SU-DHL-6 (cell line): ENCODE results near the gene SIK3.

ENCODE experiments used
- H2AFZ ChIP-seq: fragments of 200-600 bp; sonication (generic); 2 replicates; pipeline ENCODE4 v1.6.1; 2014; ENCODE audit warnings: low read depth, mild to moderate bottlenecking, moderate library complexity, mixed read lengths, antibody characterized with exemption, low read length; ENCODE audit not compliant: severe bottlenecking
- H3F3A ChIP-seq: fragments of 200-600 bp; shearing (Covaris generic); 2 replicates; pipeline ENCODE4 v1.6.0; 2016; ENCODE audit warnings: antibody characterized with exemption, mild to moderate bottlenecking; ENCODE audit not compliant: insufficient read depth
- H3K27ac ChIP-seq: fragments of 200-600 bp; sonication (generic); 2 replicates; pipeline ENCODE4 v1.5.1; 2016; ENCODE audit warnings: low read depth, mild to moderate bottlenecking, low read length, moderate library complexity, mixed read lengths
- H3K27me3 ChIP-seq: fragments of 200-600 bp; sonication (generic), shearing (Covaris generic); 2 replicates; pipeline ENCODE4 v1.6.0; 2014; ENCODE audit warnings: mild to moderate bottlenecking, low read length
- H3K36me3 ChIP-seq: fragments of 200-600 bp; sonication (generic); 2 replicates; pipeline ENCODE4 v1.6.1; 2014; ENCODE audit warnings: mild to moderate bottlenecking, low read length, mixed read lengths
- H3K4me2 ChIP-seq: fragments of 300-600, 200-600 bp; shearing (Covaris generic), sonication (generic); 2 replicates; pipeline ENCODE4 v1.6.0; 2014; ENCODE audit warnings: low read length, low read depth, mild to moderate bottlenecking; ENCODE audit not compliant: poor library complexity, severe bottlenecking
- H3K4me3 ChIP-seq: fragments of 200-600 bp; sonication (generic); 2 replicates; pipeline ENCODE4 v1.5.1; 2014; ENCODE audit warnings: antibody characterized with exemption, low read length, mild to moderate bottlenecking, mixed read lengths; ENCODE audit not compliant: insufficient read depth, poor library complexity, severe bottlenecking
- H3K79me2 ChIP-seq: fragments of 200-600 bp; sonication (generic); 2 replicates; pipeline ENCODE4 v1.6.1; 2014; ENCODE audit warnings: mild to moderate bottlenecking, low read length, moderate library complexity; ENCODE audit not compliant: insufficient read depth
- H3K9ac ChIP-seq: fragments of 200-600 bp; sonication (generic); 2 replicates; pipeline ENCODE4 v1.7.0; 2014; ENCODE audit warnings: mild to moderate bottlenecking, low read length
- H3K9me2 ChIP-seq: fragments of 200-600 bp; sonication (generic); replicated peaks from 2 replicates; pipeline ENCODE4 v1.6.1; 2014; ENCODE audit warnings: low read length; ENCODE audit not compliant: insufficient read depth
- H3K9me3 ChIP-seq: fragments of 200-600 bp; sonication (generic); 2 replicates; pipeline ENCODE4 v1.6.1; 2014; ENCODE audit warnings: low read length, mixed read lengths; ENCODE audit not compliant: insufficient read depth
- H4K20me1 ChIP-seq: fragments of 200-600 bp; sonication (generic); 2 replicates; pipeline ENCODE4 v1.6.1; 2014; ENCODE audit warnings: low read depth, mild to moderate bottlenecking, antibody characterized with exemption, low read length, moderate library complexity, mixed read lengths
- CTCF ChIP-seq: fragments of 200-600 bp; sonication (generic); IDR thresholded peaks from one replicate; pipeline ENCODE4 v1.5.1; 2017; ENCODE audit warnings: antibody characterized with exemption, mild to moderate bottlenecking, low read length, moderate library complexity; ENCODE audit not compliant: insufficient read depth, poor library complexity, severe bottlenecking
- EZH2phosphoT487 ChIP-seq: fragments of 200-600 bp; sonication (generic), shearing (Covaris generic); conservative IDR thresholded peaks from 2 replicates; pipeline ENCODE4 v1.6.1; 2018; ENCODE audit warnings: mild to moderate bottlenecking, antibody characterized with exemption, low read length, moderate library complexity, mixed read lengths

The SIK3 gene

GRCh38 chr11:117039900-117040299 is 58.3 kb downstream of the SIK3 start:
- no peak for TF ChIP-seq CTCF
- TF ChIP-seq EZH2phosphoT487, result no peak
- no peak overlapping the region for H2AFZ ChIP-seq
- H3K9ac ChIP-seq, result no peak overlapping the region
- peaks cover 14% of the 10 kb centered on the region; the same call in 1 of the 2 replicates for H4K20me1 ChIP-seq
- no peaks in the 10 kb centered on the region for H3K36me3 ChIP-seq
- H3K79me2 ChIP-seq, result peaks cover 18% of the 10 kb centered on the region; the same call in 1 of the 2 replicates
- H3K9me3 ChIP-seq, result no peaks in the 10 kb centered on the region
- no peak overlapping the region for H3K4me3 ChIP-seq
- H3K27me3 ChIP-seq, result no peaks in the 10 kb centered on the region
- no peaks in the 10 kb centered on the region for H3K9me2 ChIP-seq
- H3K27ac ChIP-seq, result no peak overlapping the region
- no peak overlapping the region for H3K4me2 ChIP-seq
- peaks cover 2% of the 10 kb centered on the region; the same call in 1 of the 2 replicates for H3F3A ChIP-seq

DNA sequence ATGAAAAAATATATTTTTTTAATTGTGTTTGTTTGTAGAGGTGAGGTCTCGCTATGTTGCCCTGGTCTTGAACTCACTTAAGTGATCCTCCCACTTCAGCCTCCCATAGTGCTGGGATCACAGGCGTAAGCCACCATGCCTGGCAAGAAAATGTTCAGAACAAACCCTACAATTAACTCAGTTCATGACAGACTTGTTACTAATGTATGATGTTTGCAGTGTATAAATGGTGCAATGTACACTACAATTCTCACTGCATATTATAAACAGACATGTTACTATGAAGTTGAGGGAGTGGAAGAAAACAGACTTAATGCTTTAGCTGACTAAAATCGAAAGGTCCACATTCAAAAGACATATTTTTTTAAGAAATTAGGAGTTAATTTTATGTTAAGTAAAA is 59.0 kb downstream of the SIK3 start:
- peaks cover 18% of the 10 kb centered on the region; the same call in 1 of the 2 replicates for H3K79me2 ChIP-seq

GRCh38 chr11:117037975-117038350 is 60.3 kb downstream of the SIK3 start:
- Histone ChIP-seq H3K9ac (0 out of 2 replicates have a peak overlapping the region, but pooled peaks have one; percentile 1), H3K27ac (peak overlapping the region; percentile 46), H3K4me3 (no peak overlapping the region), H3F3A (peaks cover 5% of the 10 kb centered on the region; the same call in 1 of the 2 replicates), H3K9me3 (no peaks in the 10 kb centered on the region), H3K36me3 (no peaks in the 10 kb centered on the region), H4K20me1 (peaks cover 14% of the 10 kb centered on the region; the same call in 1 of the 2 replicates), H3K9me2 (no peaks in the 10 kb centered on the region), H2AFZ (no peak overlapping the region), H3K27me3 (no peaks in the 10 kb centered on the region), H3K79me2 (peaks cover 18% of the 10 kb centered on the region; the same call in 1 of the 2 replicates), H3K4me2 (peak overlapping the region; percentile 12)
- TF ChIP-seq CTCF (no peak), EZH2phosphoT487 (no peak)

More for the DNA sequence above, 59.0 kb downstream of the SIK3 start:
- H3F3A ChIP-seq, result peaks cover 5% of the 10 kb centered on the region; the same call in 1 of the 2 replicates
- H3K36me3 ChIP-seq, result no peaks in the 10 kb centered on the region
- no peaks in the 10 kb centered on the region for H3K9me3 ChIP-seq
- H3K9ac ChIP-seq, result no peak overlapping the region
- H4K20me1 ChIP-seq, result peaks cover 14% of the 10 kb centered on the region; the same call in 1 of the 2 replicates
- no peak for TF ChIP-seq CTCF
- no peak for TF ChIP-seq EZH2phosphoT487
- no peaks in the 10 kb centered on the region for H3K27me3 ChIP-seq
- H3K4me3 ChIP-seq, result no peak overlapping the region
- no peak overlapping the region for H2AFZ ChIP-seq
- no peak overlapping the region for H3K4me2 ChIP-seq
- H3K9me2 ChIP-seq, result no peaks in the 10 kb centered on the region
- no peak overlapping the region for H3K27ac ChIP-seq
